MCF 10A (cell line): Measurements from ENCODE around the gene OR5L1. TPM values are rescaled to one million over a fixed set of nuclear protein-coding genes. Genes with fewer than 3 reads are reported as not detected.

Experiments used
- BruUV-seq: library from RNA; stranded (reverse); fragments of 400-500 nt; replicated peaks from 2 replicates; lab custom pipeline; 2021; lab: Mats Ljungman, UMichigan
- CTCF ChIA-PET: fragments of 300-600 bp; sonication (Branson Sonifier 250); formaldehyde crosslinking; extraction: SDS; loops from one replicate; lab custom pipeline; 2021; ENCODE audit warnings: antibody characterized with exemption, inconsistent platforms; lab: Yijun Ruan, JAX
- POLR2A ChIA-PET: fragments of 300-600, 350-650 bp; sonication (Branson Sonifier 250); formaldehyde crosslinking; extraction: SDS; loops from one replicate; lab custom pipeline; 2020; ENCODE audit warnings: antibody characterized with exemption, inconsistent platforms; lab: Yijun Ruan, JAX
- DNase-seq: peaks from one replicate; pipeline ENCODE4 v3.0.0-alpha.2; 2018; ENCODE audit not compliant: unreplicated experiment
- H3K27ac Mint-ChIP-seq: one replicate; pipeline ENCODE4 v1.8.0; 2022; ENCODE audit warnings: mild to moderate bottlenecking, low read depth, mixed read lengths; ENCODE audit not compliant: unreplicated experiment
- H3K27me3 Mint-ChIP-seq: one replicate; pipeline ENCODE4 v1.8.0; 2022; ENCODE audit warnings: mixed read lengths; ENCODE audit not compliant: insufficient read depth, unreplicated experiment
- H3K36me3 Mint-ChIP-seq: one replicate; pipeline ENCODE4 v1.8.0; 2022; ENCODE audit warnings: mild to moderate bottlenecking, moderate library complexity, mixed read lengths; ENCODE audit not compliant: insufficient read depth, unreplicated experiment
- H3K4me1 Mint-ChIP-seq: one replicate; pipeline ENCODE4 v1.8.0; 2022; ENCODE audit warnings: mixed read lengths; ENCODE audit not compliant: insufficient read depth, unreplicated experiment
- H3K4me3 Mint-ChIP-seq: one replicate; pipeline ENCODE4 v1.8.0; 2022; ENCODE audit warnings: mild to moderate bottlenecking, moderate library complexity, mixed read lengths; ENCODE audit not compliant: unreplicated experiment
- H3K9me3 Mint-ChIP-seq: one replicate; pipeline ENCODE4 v1.8.0; 2022; ENCODE audit warnings: mixed read lengths; ENCODE audit not compliant: unreplicated experiment
- intact Hi-C: fragments of 100-400 bp; cut with micrococcal nuclease; formaldehyde crosslinking; loops from 2 replicates; pipeline ENCODE4 v1.14.1; 2022
- total RNA-seq: library from RNA; stranded (reverse); gene quantifications from 2 replicates; pipeline ENCODE4 v1.2.3, GENCODE V29; 2022
- TF ChIP-seq, protein P1 (sequence below): fragments of 200-600 bp; IDR thresholded peaks from one replicate; pipeline ENCODE4 v1.8.0; 2022; ENCODE audit warnings: antibody characterized with exemption, mild to moderate bottlenecking; ENCODE audit not compliant: unreplicated experiment

OR5L1 gene
- total RNA-seq, 1 experiment from 2014 or later: not detected

DNA sequence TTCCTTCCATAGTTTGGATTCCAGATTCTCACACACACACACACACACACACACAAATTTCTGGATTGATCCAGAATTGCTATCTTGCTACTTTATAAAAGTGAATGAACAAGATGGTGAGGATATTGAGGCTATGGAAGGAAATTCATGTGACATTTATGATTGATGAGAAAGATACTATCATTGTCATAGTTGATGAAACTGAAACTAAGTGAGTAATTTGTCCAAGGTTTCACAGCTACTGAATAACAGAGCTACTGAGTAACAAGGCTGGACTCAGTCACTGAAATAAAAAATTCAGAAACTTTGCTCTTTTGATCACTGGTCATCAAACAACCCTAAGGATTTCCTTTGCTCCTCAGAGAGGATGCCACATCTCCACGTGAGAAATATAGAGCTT is 43.5 kb downstream of the OR5L1 start:
- ChIA-PET CTCF (no interaction called here), POLR2A (no interaction called here)
- no peak for DNase-seq
- no peak overlapping the region for H3K4me3 Mint-ChIP-seq
- no peaks in the 10 kb centered on the region for H3K36me3 Mint-ChIP-seq
- H3K27me3 Mint-ChIP-seq: no peaks in the 10 kb centered on the region
- intact Hi-C loops: no loop called here
- TF ChIP-seq, protein P1, sequence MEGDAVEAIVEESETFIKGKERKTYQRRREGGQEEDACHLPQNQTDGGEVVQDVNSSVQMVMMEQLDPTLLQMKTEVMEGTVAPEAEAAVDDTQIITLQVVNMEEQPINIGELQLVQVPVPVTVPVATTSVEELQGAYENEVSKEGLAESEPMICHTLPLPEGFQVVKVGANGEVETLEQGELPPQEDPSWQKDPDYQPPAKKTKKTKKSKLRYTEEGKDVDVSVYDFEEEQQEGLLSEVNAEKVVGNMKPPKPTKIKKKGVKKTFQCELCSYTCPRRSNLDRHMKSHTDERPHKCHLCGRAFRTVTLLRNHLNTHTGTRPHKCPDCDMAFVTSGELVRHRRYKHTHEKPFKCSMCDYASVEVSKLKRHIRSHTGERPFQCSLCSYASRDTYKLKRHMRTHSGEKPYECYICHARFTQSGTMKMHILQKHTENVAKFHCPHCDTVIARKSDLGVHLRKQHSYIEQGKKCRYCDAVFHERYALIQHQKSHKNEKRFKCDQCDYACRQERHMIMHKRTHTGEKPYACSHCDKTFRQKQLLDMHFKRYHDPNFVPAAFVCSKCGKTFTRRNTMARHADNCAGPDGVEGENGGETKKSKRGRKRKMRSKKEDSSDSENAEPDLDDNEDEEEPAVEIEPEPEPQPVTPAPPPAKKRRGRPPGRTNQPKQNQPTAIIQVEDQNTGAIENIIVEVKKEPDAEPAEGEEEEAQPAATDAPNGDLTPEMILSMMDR: no peak
- H3K27ac Mint-ChIP-seq: no peak overlapping the region
- peaks cover 37% of the 10 kb centered on the region for H3K9me3 Mint-ChIP-seq
- H3K4me1 Mint-ChIP-seq: no peaks in the 10 kb centered on the region
- BruUV-seq: no TSS peak

Other genes starting within 250 kb of the OR5L1 start
- gene OR4C16, start 239.2 kb upstream of the OR5L1 start, total RNA-seq: not detected in 2 replicates
- gene OR4C11, start 203.7 kb upstream of the OR5L1 start, total RNA-seq: not detected in 2 replicates
- gene OR4P4, start 176.3 kb upstream of the OR5L1 start, total RNA-seq: not detected in 2 replicates
- gene OR4S2, start 163.0 kb upstream of the OR5L1 start, total RNA-seq: not detected in 2 replicates
- not detected in 2 replicates for gene OR4C6, start 149.2 kb upstream of the OR5L1 start, total RNA-seq
- not detected in 2 replicates for gene OR5D13, start 37.9 kb upstream of the OR5L1 start, total RNA-seq
- gene OR5D14, start 15.8 kb upstream of the OR5L1 start, total RNA-seq: not detected in 2 replicates
- gene OR5D18, start 8.3 kb downstream of the OR5L1 start, total RNA-seq: not detected in 2 replicates
- not detected in 2 replicates for gene OR5L2, start 15.9 kb downstream of the OR5L1 start, total RNA-seq
- gene OR5D16, start 27.4 kb downstream of the OR5L1 start, total RNA-seq: not detected in 2 replicates
- gene TRIM51, start 71.9 kb downstream of the OR5L1 start, total RNA-seq: not detected in 2 replicates
- not detected in 2 replicates for gene OR5W2, start 103.2 kb downstream of the OR5L1 start, total RNA-seq
- not detected in 2 replicates for gene OR5I1, start 125.0 kb downstream of the OR5L1 start, total RNA-seq
- not detected in 2 replicates for gene OR10AG1, start 158.6 kb downstream of the OR5L1 start, total RNA-seq
- not detected in 2 replicates for gene OR5F1, start 183.3 kb downstream of the OR5L1 start, total RNA-seq
- not detected in 2 replicates for gene OR5AS1, start 216.3 kb downstream of the OR5L1 start, total RNA-seq